HG03097 (cell line): ENCODE results near the gene ABR.
"Not testable (repeated sequence)": the region's sequence is repeated elsewhere in the genome, so short reads cannot be mapped to it uniquely, and the experiment has no call there.

ENCODE experiments used
- ATAC-seq: cut with Tn5 transposase; IDR thresholded peaks from one replicate; pipeline ENCODE4 v1.9.1; 2021; ENCODE audit not compliant: unreplicated experiment, low FRiP score

Gene ABR

DNA sequence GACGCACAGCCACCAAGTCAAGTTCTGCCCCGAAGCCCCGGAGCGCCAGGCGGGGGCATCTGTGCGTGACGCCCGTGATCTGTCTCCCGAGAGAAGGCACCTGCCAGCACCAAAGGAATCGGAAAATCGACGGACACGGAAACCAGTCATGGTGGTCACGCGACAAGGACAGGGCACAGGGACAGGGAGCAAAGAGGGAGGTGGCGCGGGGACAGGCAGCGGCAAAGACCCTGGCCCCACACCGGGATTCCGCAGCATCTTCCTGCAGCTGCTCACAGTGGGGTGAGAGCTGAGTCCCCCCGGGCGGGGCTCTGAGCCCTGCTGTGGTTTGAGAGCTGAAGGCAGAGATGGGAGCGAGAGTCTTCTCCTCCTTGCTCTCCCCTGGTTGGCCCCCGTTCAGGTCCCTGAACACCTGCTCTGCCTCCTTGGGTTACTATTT is 56.4 kb downstream of the ABR start:
- no peak for ATAC-seq

DNA sequence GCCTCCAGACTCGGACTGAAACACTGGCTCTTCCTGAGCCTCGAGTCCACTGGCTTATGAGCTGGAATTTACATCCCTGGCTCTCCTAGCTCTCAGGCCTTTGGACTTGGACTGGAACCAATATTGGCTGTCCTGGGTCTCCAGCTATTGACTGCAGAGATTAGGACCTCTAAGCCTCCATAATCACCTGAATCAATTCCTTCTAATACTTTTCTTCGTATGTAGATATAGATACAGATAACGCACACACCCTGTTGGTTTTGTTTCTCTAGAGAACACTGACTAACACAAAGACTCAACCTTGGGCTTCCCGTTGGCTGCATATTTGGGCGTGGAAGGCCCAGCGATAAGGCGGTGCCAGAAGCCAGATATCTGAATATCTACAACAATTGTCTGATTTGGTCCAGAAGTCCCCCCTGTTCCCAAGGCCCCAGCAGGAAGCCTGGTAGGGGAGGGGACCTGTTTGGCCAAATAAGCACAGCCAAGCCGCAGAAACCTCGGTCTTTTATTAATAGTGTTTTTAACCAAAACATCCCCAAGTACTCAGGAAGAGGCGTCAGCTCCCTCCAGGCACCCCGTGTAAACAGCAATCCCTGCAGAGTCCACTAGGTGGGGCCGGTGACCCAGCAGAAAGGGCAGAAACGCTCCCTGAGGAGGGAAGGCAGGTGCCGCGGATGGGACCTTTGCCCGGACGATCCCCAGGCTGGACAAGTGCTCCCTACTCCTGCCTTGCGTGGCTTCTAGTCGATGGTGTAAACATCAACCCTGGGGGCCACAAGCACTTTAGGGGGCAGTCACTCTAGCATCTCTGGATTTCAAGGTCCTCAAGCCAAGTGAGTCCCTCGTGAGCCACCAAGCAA is 57.0 kb downstream of the ABR start:
- ATAC-seq, result no peak

DNA sequence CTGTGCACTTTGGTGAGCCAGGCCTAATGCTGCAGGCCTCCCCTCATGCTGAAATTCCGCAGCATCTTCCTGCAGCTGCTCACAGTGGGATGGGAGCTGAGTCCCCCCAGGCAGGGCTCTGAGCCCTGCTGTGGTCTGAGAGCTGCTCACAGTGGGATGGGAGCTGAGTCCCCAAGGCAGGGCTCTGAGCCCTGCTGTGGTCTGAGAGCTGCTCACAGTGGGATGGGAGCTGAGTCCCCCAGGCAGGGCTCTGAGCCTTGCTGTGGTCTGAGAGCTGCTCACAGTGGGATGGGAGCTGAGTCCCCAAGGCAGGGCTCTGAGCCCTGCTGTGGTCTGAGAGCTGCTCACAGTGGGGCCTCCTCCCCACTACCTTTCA is 58.4 kb downstream of the ABR start:
- not testable (repeated sequence) for ATAC-seq

DNA sequence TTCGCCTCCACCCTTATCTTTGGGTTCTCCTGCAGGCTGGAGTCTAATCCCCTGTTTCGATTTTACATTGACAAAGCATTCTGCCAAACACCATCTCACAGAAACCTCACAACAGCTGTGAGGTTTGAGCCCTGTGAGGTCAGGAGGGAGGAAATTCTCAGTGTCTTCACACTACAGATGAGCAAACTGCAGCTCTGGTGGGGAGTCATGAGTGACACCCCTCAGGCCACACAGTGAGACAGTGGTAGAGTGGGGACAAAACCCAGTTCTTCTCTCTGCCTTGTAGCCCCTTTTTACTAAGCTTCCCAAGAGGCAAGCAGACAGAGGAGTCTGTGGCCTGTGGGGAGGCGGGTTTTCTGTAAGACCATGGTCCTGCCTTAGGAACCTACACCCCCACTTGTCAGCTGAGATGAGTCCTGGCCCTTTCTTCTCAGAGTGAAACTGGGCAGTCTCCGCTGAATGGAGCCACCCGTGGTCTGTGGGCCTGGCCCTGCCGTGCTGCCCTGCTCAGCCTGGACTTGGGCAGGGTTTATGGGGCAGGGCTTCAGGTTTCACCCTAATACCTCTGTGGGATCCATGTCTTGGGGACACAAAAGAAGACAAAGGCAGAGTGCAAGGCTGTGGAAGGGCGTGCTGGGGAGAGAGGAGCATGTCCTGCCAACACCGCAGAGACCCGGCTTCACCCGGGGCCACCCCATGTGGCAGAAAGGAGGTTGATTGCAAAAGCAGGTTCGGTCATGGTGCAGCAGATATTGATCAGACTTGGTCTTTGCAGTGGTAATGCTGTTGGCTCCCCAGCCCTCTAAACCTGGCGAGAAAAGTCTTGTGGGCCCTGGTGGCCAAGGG is 59.0 kb downstream of the ABR start:
- ATAC-seq, result no peak

DNA sequence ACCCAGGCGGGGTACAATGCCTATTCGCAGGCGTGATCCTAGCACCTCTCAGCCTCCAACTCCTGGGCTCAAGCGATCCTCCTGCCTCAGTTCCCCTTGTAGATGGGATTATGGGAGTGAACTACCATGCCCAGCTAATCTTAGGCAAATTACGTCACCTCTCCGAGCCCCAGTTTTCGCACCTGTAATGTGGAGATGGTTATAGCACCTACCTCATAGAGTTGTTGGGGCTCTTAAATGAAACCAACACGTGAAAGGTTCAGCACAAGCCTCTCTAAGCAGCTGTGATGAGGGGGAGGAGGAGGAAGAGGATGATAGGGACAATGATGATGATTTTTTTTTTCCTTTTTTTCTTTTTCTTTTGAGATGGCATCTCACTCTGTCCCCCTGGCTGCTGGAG is 59.9 kb downstream of the ABR start:
- ATAC-seq, result no peak

DNA sequence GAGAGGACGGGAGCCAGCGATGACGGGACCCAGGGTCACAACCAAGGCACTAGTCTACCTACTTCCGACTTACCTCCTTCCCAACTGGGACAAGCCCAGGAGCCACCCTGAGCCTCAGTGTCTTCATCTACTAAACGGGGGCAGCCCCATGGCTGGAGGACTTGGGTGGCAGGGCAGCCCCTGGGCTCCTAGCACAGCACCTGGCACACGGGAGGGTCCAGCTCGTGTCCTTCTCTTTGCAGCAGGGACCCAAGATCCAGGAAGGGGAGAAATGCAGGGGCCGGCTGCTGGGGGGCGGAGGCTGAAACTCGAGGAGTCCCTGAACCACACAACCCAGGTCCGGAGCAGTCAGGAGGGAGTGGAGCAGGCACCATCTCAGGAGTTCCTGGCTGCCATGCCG is 63.2 kb downstream of the ABR start:
- no peak for ATAC-seq

DNA sequence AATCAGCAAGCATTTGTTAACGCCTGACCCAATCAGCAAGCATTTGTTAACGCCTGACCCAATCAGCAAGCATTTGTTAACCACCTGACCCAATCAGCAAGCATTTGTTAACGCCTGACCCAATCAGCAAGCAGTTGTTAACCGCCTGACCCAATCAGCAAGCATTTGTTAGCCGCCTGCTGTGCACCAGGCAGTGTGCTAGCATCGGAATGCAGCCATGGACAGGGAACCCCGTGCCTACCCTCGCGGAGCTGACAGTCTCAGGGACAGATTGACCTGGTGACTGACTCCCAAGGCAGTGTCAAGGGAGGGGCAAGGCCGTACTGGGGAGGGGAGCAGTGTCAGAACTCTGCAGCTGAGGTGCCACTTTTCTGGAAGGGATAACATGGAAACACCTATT is 66.9 kb downstream of the ABR start:
- no peak for ATAC-seq

DNA sequence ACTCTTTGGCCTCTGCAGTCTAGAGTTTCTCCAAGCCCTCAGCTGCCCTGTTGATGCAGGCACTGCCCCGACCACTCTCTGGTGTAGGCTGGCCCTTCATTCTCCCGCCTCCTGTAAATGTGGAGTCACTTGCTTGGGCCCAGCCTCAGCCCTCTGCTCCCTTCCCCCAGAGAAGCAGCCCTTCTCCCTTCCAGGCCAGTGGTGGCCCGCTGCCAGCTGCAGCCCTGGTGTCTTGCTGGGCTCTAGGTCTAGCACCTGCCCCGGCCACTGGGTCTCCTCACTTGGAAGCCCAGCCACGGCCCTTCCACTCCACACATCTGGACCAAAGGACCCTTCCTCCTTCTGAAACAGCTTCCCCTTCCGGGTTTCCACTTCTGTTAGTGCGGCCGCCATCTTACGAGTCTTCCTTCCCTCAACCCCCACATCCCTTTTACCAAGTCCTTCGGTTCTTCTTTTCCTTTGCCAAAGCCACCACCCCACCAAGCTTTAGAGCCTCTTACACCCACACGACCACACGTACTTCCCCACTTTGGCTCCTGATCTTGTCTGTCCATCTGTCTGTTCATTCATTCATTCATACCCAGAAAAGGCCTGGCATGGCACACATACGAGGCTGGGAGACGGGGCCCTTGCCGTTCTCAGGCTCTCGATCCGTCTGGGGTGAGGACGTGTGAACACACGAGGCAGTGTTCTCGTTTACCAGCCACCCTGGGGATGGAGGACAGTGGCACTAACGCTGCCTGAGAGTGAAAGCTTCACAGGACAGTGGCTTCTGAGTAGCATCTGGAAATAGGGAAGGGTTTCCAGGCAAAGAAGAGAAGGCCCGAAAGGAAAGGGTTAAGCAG is 68.0 kb downstream of the ABR start:
- no peak for ATAC-seq

DNA sequence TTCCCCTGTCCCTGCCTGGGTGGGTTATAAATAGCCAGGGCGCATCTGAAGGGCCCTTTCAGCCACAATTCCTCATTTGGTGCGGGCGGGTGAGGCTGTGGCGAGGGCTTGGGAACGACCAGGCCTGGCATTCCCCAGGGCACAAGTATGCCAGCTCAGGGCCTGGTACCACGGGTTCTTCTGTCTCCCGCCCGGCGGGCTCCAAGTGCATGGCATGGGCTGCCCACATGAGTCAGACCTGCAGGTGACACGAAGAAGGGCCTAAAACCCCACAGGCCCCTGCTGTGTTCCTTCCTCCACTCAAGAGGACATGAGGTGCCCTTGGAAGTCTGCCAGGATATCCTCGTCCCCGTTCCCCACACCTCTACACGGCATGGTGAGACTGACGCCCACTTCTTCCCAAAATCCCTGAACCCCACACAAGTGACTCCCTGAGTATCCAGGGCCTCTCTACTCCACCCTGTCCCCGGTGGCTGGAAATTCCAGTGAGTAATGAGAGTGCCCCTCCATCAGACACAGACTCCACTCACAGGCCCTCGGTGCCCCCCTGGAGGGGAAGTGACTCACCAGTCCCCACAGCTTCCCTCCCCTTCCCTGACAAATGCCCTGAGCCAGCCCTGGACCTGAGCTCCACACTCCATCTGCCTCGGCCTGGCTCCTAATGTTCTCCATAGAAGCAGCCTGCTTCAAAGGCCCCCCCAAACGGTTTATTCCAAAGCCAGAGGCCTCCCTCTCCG is 68.8 kb downstream of the ABR start:
- ATAC-seq, result no peak

DNA sequence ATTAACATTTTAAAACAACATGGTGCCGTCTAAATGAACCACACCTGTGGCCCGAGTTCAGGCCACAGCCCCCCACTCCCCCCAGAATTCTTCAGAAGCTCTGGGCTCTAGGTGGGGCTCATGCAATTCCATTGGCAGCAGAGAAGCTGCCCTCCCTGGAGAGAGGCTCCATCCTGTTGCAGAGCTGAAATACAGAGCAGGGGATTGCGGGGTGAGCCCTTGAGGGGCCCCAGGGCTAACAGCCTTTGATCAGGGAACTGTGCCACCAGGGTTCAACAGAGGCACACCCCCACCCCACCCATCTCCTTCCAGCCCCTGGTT is 69.3 kb downstream of the ABR start:
- ATAC-seq, result no peak

DNA sequence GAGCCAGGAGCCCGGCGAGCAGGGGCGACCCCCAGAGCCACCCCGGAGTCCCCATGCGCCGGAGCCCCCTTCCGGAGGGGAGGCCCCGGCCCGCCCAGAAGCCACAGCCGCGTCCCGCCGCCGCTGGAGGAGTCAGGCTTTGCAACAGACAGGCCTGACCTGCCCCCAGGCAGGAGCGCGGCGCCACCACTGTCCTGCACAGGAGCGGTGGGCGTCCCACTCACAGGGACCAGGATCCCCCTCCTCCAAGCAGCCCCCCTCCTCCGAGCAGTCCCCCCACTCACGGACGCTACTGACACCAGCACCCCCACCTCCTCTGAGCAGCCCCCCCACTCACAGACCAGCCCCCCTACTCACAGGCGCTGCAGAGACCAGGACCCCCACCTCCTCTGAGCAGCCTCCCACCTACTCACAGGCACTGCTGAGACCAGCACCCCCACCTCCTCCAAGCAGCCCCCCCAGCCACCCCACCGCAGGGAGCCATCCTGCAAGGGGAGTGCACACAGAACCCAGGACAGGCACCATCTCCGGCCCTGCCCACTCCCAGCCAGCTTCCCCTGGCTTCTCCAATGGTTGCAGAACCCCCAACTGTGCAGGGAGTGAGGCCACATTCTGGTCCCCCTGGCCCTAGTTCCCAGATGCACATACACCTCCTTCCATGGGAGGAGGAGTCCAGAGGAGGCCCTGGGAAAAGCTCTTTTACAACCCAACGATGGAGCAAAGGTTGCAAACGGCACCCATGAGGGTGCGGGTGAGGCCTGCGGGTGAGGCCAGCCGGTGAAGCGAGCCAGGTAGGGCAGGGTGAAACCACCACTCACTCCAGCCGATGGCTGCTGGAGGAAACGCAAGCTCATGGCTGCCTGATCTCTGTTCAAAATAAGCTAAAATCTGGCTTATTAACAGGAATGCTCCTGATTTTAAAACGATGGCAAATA is 69.9 kb downstream of the ABR start:
- no peak for ATAC-seq

DNA sequence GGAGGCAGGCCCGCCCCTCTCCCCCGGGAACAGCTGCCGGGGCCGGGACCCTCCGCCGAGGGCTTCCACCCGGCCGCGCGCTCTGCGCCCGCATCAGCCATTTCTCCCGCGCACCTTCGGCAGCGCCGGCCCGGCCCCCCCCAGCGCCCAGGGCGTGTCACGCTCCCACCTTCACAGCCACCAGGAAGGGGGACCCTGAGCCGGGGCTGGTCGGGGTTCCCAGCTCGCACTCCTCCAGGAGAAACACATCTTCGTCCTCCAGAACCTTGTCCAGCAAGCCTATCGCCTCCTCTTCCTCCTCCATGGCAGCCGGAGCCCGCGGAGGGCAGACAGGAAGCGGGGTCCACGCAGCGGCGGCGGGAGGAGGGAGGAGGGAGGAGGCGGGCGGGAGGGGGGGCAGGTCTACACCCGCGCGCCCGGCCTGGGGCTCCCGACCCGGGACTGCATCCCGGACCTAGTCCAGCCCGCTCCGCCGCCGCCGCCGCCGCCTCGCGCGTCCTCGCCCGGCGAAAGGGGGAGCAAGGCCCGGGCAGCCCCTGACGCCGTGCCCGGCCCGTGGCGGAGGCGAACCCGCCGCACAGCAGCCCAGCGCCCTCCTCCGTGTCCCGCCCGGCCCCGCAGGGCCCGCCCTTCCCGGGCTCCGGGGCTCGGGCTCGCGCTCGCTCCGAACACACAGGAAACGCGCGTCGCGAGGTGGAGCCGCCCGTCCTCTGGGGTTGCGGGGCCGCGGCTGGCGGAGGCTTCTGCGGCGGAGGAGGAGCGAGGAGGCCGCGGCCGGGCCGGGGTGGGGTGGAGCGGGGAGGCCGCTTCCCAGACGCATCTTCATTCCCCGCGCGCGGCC is 70.8 kb downstream of the ABR start:
- no peak for ATAC-seq

DNA sequence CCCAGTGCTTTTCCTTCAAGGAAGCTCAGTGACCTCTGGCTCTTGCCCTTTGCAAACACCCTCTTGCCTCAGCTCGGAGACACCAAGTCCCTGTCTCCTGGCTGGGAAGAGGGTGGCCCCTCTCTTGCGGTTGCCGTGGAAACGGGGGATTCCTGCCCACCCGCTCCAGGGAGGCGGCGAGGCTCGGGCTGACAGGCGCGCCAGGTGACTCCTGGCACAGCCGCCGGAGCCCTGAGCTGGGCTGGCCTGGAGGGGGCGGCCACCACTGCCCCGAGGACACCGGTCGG is 71.4 kb downstream of the ABR start:
- ATAC-seq, result no peak

DNA sequence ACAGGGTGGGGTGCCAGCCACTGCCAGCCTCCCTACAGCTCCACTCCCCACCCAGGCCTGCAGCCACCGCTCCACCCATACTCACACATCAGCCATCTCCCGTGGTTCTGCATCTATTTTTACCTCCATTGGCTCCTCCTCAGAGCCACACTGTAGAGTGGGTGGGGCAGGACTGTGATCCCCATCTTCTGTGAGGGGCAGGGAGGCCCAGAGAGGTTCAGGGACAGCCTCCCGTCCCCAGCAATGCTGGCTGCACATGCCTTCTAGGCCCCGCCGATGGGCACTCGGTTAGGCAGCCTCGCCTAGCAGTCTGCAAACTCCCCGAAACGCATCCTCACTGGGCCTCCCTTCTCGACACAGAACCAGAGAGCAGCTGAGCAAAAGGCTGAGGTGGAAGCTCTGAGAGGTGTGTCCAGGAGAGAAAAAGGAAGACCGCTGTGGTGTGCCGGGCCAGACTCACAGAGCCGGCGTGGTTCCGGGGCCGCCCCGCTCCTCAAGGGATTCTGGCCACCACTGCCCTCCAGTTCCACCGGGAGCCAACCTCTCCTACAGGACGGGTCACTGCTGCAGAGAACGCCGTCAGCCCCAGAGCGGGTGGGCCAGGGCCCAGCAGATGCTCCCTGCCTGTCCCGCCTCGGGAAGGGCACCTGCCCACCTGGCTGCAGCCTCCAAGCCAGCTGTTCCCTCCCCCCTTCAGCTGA is 71.9 kb downstream of the ABR start:
- no peak for ATAC-seq

DNA sequence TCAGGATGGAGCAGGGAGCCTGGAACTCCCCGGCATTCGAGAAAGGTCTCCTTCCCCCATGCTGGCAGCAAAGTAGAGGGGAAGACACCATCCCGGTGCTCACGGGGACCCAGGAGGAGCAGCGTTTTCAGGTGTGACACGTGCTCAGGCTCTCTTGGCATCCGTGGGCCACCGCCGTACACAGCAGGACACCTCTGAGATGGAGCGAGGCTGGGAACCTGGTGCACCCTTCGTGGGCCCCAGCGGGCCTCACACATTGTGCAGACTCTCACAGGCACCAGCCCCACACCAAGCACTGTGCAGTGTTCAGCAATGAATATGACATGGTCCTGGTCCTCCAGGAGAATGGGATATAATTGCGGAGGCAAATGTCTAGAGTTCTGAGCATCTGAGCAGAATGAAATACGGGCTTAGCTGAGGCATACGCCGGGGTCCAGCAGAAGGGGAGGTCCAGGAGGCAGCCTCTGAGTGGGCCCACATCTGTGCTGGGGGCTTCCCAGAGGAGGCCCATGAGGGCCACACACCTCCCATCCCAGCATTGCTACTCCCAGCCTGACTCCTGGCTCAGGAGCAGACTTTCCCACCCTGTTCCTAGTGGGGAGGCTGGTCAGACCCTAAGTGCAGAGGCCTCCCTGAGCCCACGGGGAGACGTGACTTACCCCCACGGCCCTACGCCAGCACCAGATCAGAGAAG is 72.6 kb downstream of the ABR start:
- no peak for ATAC-seq

DNA sequence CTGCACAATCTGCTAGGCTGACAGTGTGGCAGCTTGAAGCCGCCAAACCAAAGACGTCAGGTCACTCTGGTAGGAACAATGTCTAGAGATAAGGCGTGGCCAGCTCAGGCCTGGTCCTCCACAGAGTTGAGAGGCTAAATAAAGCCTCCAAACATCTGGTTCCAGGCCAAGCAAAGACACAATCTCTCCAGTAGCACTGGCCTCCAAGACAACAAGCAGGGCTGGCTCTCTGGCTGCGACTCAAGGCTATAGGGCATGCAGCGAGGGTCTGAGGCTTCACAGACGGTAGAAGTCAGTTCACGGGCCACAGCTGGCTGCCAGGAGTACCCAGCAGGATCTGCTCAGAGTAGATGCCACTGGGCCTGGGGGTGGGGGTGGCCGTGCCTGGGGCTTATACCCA is 75.6 kb downstream of the ABR start:
- no peak for ATAC-seq

DNA sequence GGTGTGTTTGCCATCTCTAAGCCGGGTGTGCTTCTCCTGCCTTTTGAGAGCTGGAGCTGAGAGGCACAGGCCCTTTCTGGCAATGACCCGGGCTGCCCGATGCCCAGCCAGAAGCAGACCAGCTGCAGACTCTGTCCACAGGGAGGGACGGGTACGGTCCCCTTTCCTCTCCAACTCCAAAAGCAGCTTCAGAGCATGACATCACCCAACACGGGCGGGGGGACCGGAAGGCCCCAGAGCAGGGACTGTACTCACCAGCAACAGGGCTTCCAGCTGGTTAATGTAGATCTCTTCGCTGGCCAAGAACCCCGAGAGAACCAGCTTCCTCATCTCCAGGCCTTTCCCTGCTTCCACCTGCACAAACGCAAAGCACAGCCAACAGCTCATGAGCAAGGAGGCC is 79.4 kb downstream of the ABR start:
- ATAC-seq, result no peak

DNA sequence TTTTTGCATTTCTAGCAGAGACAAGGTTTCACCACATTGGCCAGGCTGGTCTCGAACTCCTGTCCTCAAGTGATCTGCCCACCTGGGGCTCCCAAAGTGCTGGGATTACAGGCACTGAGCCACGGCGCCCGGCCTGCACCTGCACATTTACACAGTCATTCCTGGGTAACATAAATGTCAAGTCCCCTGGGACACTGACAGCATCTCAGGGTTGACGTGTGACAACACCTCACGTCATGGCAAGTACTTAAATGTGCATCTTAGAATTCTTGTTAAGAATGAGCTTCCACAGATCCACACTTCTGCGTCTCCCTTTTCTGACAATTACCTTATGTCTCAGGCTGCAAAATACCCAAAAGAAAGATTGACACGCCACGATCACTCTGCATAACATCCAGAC is 80.5 kb downstream of the ABR start:
- no peak for ATAC-seq
